ENCODE results near the gene SCN8A.
"Not testable (repeated sequence)": the region's sequence is repeated elsewhere in the genome, so short reads cannot be mapped to it uniquely, and the experiment has no call there.

SCN8A gene

DNA sequence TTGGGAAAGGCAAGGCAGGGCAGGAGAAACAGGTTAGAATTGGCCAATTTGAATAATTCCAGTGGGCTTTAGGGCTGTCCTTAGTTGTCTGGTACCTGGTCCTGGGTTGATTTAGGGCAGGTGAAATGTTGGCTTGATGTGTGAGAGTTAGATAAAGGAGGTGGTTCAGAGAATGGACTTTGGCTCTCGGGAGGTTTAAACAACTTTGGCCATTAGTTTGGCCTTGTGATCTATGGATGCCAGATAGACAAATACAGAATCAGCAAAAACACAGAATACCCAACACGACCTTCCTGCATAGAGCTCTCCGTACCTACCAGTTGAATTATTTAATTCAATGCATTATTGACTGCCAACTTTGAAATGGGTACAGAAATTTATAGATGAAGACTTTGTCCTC, 35.1 kb downstream of the SCN8A start:
- DNase-seq, result no peak

DNA sequence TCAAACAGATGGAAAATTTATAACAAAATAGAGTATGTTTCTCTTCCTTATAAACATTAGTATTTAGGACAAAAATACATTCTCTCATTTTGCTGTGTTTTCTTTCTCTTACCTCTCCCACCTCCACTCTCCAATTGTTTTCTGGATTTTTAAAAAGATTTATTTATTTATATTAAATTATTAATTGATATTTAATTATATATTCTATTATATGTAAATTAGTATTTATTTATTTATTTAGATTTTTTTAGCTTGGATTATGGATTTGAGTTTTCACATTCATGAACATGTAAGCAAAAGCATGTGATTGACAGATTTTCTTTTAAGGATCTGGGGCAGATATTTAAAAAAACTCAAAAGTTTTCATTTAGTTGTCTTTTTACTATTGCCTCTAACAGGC, 35.6 kb downstream of the SCN8A start:
- no peak for DNase-seq

DNA sequence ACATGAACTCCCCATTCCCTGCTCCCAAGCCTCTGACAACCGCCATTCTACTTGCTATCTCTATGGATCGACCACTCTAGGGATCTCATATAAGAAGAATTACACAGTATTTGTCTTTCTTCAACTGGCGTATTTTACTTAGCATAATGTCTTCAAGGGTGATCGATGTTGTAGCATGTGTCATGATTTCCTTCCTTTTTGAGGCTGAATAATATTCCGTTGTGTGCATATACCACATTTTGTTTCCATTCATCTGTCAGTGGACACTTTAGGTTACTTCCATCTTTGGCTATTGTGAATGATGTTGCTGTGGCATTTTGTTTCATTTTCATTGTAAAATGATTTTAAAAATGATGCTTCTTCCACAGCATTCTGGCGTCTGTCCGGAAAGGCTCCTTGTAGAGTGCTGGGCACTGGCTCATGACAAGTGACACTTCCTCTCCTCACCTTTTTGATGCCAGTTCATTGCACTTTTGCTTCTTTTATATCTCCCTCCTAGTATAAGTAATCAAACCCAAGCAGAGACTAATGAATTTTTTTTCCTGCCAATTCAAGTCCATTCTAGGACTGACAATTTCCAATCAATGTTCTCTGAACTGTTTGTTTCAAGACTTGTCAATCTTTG, 39.3 kb downstream of the SCN8A start:
- no peak for DNase-seq

DNA sequence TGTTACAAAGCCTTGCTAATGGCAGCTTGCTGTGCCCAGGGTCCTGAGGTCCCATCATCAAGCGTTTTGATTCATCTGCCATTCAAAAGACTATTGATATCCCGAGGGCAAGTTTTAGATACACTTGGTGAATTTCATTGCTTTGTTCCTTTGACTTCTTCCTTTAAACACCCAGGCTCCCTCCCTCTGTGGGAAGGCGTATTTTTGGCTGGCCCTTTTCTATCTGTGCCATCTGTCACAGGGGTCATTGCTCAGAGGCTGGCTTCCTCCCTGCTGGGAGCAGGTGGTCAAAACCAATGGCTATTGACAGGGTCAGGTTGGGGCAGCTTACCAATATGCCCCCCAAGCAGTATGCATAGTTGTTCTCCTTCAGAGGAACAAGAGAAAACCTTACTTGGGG, 40.0 kb downstream of the SCN8A start:
- DNase-seq, result no peak

DNA sequence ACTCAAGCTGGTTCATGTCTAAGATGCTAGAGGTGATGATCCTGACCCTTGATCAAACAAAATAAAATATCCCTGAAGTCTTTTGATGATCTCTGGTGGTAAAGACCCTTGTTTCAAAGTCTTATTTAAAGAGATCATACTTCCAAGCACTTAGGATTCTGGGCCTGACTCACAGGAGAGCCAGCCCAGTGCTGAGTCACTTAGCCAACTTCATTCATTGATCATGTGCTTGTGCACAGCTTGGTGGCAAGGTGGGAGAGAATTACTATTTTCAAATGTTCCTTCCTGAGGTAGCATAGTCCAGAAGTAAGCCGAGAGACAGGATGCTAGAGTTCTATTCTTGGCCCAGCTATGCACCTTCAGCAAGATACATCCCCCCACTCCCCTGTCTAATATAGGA, 40.6 kb downstream of the SCN8A start:
- no peak for DNase-seq

DNA sequence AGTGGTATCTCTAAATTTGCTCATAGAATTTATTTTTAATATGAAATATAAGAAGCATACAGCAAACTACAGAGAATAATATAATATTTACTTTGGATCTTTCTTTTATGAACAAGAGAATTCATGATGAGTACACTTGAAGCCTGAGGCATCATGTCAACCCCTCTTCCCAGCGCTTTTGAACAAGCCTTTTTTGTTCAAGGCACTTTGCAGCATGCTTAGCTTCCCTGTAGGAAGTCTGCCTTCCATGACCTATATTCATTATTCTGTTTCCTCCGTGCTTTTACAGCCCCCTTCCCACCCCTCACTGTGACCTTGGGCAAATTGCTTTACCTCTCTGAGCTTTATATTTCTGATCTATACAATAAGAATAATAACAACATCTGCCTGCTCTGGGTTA, 41.6 kb downstream of the SCN8A start:
- no peak for DNase-seq

DNA sequence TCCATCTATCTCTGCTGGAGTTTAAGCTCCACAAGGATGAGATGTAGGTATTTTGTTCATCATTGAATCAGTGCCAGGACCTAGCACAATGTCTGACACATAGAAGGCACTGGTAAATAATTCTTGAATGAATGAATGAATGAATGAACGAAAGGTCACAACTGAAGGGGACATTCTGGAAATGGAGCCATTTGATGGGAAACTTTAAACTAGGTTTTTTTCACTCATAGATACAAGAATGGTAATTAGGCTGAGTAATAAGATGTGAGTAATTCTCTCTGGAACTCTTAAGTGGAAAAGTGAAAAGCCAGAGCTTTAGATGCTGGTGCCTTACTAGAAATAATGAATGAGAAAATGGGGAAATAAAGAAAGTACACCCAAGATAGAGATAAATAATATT, 44.3 kb downstream of the SCN8A start:
- DNase-seq, result no peak

DNA sequence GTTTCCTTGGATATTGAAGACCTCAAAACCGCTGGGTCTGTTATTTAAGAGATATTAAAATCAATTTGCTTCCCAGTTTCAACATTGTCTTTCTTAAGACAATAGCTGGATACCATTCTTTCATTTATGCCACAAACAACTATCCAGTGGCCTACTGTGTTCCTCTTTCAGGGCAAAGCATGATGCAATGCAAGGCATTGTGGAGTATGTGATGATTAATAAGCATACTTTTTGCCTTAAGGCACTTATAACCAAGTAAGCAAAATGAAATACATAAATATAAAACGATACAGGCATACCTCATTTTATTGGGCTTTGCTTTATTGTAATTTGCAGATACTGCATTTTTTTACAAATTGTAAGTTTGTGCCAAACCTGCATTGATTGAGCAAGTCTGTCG, 45.5 kb downstream of the SCN8A start:
- no peak for DNase-seq

DNA sequence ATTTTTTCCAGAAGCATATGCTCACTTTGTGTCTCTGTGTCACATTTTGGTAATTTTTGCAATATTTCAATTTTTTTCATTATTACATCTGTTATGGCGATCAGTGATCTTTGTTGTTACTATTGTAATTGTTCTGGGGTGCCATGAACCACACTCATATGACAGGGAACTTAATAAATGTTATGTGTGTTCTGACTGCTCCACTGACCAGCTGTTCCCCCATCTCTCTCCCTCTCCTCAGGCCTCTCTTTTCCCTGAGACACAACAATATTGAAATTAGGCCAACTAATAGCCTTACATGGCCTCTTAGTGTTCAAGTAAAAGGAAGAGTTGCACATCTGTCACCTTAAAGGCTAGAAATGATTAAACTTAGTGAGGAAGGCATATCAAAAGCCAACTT, 46.0 kb downstream of the SCN8A start:
- DNase-seq, result no peak

DNA sequence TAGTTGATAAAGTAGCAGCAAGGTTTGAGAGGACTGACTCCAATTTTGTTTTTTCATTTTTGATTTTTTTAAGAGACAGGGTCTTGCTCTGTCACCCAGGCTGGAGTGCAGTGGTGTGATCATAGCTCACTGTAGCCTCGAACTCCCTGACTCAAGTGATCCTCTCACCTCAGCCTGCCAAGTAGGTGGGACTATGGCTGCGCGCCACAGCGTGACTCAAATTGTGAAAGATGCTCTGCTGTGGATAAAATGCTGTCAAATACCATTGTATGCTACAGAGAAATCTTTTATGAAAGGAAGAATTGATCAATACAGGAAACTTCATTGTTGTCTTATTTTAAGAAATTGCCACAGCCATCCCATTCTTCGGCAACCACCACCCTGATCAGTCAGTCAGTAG, 48.3 kb downstream of the SCN8A start:
- no peak for DNase-seq

DNA sequence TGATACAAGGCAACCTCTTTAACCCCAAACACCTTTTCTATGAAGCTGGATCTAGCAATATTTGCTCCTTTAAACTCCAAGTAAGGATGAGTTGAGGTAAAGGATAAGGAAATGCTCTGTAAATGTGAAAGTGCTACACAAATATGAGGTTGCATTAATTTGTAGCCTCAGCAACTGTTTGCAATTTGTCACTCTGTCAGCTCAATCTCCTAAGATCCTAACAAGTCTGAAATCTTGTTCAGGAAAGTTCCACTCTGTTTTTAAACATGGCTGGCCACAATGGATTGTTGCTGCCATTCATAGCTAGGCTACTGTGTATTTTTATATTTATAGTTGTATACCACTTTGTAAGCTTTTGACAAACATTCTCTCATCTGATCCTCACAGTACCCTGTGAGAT, 51.3 kb downstream of the SCN8A start:
- no peak for DNase-seq

DNA sequence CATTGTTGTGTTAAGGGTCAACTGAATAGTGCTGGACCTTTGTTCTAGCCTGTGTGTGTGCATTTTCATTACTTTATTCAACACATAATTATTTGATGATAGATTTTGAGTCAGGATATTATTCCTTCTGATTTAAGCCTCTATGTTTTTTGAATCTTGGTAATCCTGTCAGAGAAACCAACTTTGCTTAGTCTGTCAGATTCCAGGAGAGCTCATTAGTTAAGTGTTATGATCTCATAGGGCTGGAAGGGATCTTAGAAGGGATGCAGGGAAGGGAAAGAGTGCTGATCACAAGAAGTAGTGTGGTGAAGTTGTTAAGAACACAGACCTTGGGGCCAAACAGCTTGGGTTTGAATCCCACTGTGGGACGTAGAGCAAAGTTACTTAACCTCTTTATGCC, 52.9 kb downstream of the SCN8A start:
- no peak for DNase-seq

DNA sequence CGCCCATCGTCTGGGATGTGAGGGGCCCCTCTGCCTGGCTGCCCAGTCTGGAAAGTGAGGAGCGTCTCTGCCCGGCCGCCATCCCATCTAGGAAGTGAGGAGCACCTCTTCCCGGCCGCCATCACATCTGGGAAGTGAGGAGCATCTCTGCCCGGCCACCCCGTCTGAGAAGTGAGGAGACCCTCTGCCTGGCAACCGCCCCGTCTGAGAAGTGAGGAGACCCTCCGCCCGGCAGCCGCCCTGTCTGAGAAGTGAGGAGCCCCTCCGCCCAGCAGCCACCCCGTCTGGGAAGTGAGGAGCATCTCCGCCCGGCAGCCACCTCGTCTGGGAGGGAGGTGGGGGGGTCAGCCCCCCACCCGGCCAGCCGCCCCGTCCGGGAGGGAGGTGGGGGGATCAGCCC, 53.7 kb downstream of the SCN8A start:
- not testable (repeated sequence) for DNase-seq

DNA sequence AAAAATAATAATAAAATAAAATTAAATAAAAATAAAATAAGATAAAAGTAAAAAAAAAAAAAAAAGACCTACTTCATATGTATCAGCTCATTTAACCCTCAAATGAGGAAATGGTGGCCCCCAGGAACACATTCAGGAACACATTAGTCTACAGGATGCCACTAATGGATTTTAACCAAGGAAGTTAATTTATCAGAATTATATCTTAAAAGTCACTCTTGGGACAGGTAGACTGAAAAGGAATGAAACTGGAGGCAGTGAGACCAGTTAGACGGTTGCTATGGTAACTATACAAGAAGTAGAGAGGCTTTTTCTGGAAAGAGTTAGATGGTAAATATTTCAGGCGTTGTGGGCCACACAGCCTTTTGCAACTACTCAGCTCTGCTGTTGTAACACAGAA, 54.9 kb downstream of the SCN8A start:
- DNase-seq, result no peak

DNA sequence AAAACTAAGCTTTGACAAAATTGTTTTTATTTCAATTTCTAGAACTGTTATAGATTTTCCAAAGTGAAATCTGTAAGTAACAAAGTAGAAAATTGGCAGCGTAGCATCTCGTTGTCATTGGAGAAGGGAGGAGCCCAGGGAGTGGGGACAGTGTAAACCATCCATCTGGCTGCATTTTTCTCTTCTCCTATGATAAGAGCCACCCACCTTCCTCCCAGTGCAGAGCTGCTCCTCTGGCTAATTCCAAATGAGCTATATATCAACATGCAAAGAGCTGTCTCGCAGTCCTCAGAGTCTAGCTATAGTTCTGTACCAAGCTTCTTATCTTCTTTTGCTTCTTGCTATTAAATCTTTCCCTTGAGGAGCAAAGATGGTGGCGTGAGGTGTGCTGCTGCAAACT, 56.6 kb downstream of the SCN8A start:
- DNase-seq, result no peak

DNA sequence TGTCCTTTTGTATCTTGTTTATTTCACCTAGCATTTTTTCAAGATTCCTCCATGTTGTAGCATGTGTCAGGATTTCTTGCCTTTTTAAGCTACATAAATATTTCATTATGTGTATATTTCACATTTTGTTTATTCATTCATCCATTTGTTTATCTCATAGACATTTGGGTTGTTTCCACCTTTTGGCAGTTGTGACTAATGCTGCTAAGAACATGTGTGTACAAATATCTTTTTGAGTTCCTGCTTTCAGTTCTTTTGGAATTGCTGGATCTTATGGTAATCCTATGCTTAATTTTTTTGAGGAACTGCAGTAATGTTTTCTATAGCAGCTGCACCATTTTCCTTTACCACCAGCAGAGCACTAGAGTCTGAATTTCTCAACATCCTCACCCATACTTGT, 62.4 kb downstream of the SCN8A start:
- DNase-seq, result no peak

DNA sequence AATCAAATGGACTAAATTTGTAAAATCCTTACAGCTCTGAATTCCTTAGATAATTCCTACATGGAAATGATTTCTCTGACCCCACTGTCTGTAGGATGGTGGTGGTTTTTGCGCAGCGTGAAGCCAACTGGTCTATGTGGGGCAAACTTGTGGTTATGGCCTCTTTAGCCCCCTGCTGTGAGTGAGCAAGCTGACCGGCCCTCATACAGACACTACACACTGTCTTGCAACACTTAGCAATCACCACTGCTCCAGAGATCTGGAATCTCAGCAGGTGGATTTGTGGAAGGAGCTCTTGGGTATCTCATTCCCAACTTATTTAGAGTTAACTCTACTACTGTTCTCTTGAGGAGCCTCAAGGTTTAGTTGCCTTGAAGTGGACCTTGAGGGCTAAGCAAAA, 70.2 kb downstream of the SCN8A start:
- no peak for DNase-seq

DNA sequence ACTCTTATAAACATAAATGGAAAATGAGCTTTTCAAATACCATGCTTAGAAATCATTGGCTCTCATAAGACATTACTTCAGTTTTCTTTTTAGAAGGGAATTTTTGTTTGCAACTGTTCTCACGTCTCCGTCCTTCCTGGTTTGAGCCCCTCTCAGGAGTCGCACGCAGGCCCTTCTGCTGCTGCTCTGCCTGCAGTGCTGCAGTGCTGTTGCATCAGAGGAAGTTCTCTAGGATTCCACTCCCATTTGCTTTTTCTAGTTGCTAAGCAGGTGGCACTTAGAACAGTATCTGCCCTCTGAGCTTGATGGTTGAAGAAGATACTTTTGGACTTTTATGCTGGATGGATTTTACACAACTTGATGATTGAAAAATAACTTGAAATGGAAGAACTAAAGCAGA, 70.8 kb downstream of the SCN8A start:
- DNase-seq, result no peak

DNA sequence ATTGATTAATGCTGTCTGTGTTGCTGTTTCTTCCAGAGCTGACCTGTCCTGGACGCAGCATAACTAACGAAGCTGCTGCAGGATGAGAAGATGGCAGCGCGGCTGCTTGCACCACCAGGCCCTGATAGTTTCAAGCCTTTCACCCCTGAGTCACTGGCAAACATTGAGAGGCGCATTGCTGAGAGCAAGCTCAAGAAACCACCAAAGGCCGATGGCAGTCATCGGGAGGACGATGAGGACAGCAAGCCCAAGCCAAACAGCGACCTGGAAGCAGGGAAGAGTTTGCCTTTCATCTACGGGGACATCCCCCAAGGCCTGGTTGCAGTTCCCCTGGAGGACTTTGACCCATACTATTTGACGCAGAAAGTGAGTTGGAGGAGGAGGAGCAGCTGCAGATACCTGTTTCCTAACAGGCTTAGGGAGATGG, 71.7 kb downstream of the SCN8A start:
- no peak for DNase-seq

DNA sequence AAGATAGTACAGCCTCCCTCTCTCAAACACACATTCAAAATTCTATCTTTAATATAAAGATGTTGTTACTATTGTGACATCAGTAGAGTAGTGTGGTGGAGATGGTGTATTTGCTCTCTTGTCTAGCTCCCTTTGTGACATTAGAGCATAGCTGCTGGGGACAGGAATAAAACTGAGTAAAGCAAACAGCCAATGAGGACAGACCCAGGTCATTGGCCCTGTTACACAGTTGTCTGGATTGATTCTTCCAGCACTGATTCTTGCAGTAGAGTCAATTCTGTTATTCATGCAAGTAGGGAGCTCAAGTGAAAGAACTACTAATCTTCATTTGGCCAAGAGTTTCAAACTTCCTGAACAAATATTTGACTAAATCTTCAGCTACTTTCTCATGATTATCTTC, 72.4 kb downstream of the SCN8A start:
- DNase-seq, result no peak

DNA sequence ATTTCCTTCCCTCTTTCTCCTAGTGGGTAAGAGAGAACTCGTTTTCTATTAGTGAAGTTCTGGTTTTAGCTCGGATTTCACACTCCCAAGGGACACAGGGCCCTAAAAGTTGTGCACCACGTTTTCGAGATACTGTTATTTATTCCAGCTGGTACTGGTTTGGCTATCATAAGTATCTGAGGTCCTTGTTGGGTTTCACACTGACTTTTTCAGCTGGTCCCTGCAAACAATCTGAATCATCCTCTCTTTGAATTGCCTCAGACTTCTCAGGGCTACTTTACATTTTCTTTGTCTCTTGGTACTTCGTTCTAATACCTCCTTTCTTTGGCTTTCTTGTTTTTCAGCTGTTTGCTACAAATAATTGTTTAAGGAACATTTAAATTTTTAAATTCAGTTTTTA, 75.7 kb downstream of the SCN8A start:
- DNase-seq, result no peak

DNA sequence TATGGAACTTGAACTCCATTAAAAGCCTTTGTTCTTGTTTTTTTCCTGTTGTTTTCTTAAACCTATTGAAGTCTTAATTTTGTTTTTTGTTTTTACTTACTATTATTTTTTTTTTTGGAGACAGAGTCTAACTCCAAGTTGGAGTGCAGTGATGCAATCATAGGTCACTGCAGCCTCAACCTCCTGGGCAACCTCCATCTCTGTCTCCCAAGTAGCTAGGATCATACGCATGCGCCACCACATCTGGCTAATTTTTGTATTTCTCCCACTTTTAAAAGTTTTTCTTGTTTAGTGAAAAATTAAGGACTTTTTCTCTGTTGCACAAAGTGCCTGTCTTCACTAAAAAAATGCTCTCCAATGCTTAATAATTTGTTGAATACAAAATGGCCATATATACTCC, 76.2 kb downstream of the SCN8A start:
- DNase-seq, result no peak

DNA sequence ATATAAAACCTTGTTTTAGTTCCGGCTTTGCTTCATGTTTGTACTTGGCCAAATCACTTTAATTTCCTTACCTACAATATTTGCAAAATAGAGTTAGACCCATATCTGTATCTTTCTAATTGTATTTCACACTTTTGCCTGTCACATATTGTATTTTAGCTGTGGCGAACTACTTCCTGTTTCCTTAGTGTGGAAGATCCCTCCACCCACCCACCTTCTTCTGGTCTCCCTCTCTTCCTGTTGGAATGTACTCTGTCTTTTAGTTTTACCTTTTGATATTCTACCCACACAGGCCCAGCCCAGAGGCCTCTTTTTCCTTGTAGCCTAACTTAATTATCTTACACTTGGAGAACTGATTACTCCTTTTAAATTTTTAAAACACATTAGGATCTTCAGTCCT, 78.2 kb downstream of the SCN8A start:
- no peak for DNase-seq

DNA sequence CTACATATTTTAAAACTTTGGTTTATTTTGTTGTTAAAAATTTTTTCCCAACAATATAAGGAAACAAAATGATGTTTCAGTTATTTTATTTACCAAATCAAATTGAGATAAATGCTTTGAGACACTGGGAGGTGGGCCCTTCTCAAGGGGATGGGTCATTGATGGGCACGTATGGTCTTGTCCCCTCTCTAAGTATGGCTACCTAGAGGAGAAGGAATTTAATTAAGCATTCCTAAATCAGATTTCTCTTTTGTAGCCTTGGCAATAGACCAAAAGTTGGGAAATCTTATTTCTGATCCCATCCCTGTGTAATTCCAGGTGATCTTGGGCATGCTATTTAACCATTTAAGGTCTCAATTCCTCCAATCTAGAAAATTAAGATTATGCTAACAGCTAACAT, 79.0 kb downstream of the SCN8A start:
- DNase-seq, result no peak

DNA sequence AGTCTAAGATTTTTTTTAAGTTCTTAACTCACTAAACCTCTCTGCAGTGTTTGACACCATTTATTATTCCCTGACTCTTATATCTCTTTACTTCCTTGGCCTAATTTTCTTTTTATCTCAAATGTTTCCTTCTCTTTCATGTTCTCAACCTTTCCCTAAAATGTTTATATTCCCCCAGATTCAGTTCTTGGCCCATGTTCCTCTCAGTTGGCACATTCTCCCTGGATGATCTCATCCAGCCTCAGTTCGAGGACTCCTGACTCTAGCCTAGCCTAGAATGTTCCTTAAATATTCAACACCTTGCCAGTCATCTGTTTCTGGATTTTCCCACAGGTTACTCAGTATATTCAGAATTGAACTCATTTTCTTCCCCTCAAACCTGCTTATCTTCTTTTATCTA, 81.3 kb downstream of the SCN8A start:
- DNase-seq, result no peak

All from NCI-H526 treated with DMSO at 0.1 percent for 48 hours (cell line).